MCF 10A (cell line): ENCODE measurements around the gene POLA2. TPM values are rescaled to one million over a fixed set of nuclear protein-coding genes. Genes with fewer than 3 reads are reported as not detected.

Experiments used
- BruUV-seq: library from RNA; stranded (reverse); fragments of 400-500 nt; replicated peaks from 2 replicates; lab custom pipeline; 2021; lab: Mats Ljungman, UMichigan
- CTCF ChIA-PET: fragments of 300-600 bp; sonication (Branson Sonifier 250); formaldehyde crosslinking; extraction: SDS; loops from one replicate; lab custom pipeline; 2021; ENCODE audit warnings: antibody characterized with exemption, inconsistent platforms; lab: Yijun Ruan, JAX
- POLR2A ChIA-PET: fragments of 300-600, 350-650 bp; sonication (Branson Sonifier 250); formaldehyde crosslinking; extraction: SDS; loops from one replicate; lab custom pipeline; 2020; ENCODE audit warnings: antibody characterized with exemption, inconsistent platforms; lab: Yijun Ruan, JAX
- DNase-seq: peaks from one replicate; pipeline ENCODE4 v3.0.0-alpha.2; 2018; ENCODE audit not compliant: unreplicated experiment
- H3K27ac Mint-ChIP-seq: one replicate; pipeline ENCODE4 v1.8.0; 2022; ENCODE audit warnings: mild to moderate bottlenecking, low read depth, mixed read lengths; ENCODE audit not compliant: unreplicated experiment
- H3K27me3 Mint-ChIP-seq: one replicate; pipeline ENCODE4 v1.8.0; 2022; ENCODE audit warnings: mixed read lengths; ENCODE audit not compliant: insufficient read depth, unreplicated experiment
- H3K36me3 Mint-ChIP-seq: one replicate; pipeline ENCODE4 v1.8.0; 2022; ENCODE audit warnings: mild to moderate bottlenecking, moderate library complexity, mixed read lengths; ENCODE audit not compliant: insufficient read depth, unreplicated experiment
- H3K4me1 Mint-ChIP-seq: one replicate; pipeline ENCODE4 v1.8.0; 2022; ENCODE audit warnings: mixed read lengths; ENCODE audit not compliant: insufficient read depth, unreplicated experiment
- H3K4me3 Mint-ChIP-seq: one replicate; pipeline ENCODE4 v1.8.0; 2022; ENCODE audit warnings: mild to moderate bottlenecking, moderate library complexity, mixed read lengths; ENCODE audit not compliant: unreplicated experiment
- H3K9me3 Mint-ChIP-seq: one replicate; pipeline ENCODE4 v1.8.0; 2022; ENCODE audit warnings: mixed read lengths; ENCODE audit not compliant: unreplicated experiment
- CTCF ChIP-seq: fragments of 200-600 bp; IDR thresholded peaks from one replicate; pipeline ENCODE4 v1.8.0; 2022; ENCODE audit warnings: antibody characterized with exemption, mild to moderate bottlenecking; ENCODE audit not compliant: unreplicated experiment
- intact Hi-C: fragments of 100-400 bp; cut with micrococcal nuclease; formaldehyde crosslinking; loops from 2 replicates; pipeline ENCODE4 v1.14.1; 2022
- total RNA-seq: library from RNA; stranded (reverse); gene quantifications from 2 replicates; pipeline ENCODE4 v1.2.3, GENCODE V29; 2022

POLA2 gene
- total RNA-seq, 1 experiment from 2014 or later, result 10.3 TPM

GRCh38 chr11:65214212-65214845, 47.4 kb upstream of the POLA2 start:
- POLR2A ChIA-PET, result interaction anchor here (1.0 to 1.1 kb wide), 3 partner anchors 11 to 32 kb away, joined by 3 to 4 read pairs (median 4); no protein-coding TSS in a partner anchor

GRCh38 chr11:65215441-65216076, 46.2 kb upstream of the POLA2 start:
- intact Hi-C loops, result no loop called here
- Mint-ChIP-seq H3K27ac (no peak overlapping the region), H3K4me3 (no peak overlapping the region), H3K36me3 (peaks cover 8% of the 10 kb centered on the region), H3K4me1 (peaks cover 12% of the 10 kb centered on the region), H3K9me3 (peaks cover 8% of the 10 kb centered on the region), H3K27me3 (no peaks in the 10 kb centered on the region)
- no TSS peak for BruUV-seq
- ChIA-PET POLR2A (interaction anchor here (0.7 to 1.2 kb wide), 5 partner anchors 24 to 1049 kb away, joined by 3 to 4 read pairs (median 3); no protein-coding TSS in a partner anchor), CTCF (interaction anchor here (0.8 kb wide), 1 partner anchor 127 kb away, joined by 3 read pairs; no protein-coding TSS in a partner anchor)
- no peak for TF ChIP-seq CTCF
- no peak for DNase-seq

More at GRCh38 chr11:65214212-65214845, 47.4 kb upstream of the POLA2 start:
- intact Hi-C loops, result no loop called here
- Mint-ChIP-seq H3K9me3 (peaks cover 8% of the 10 kb centered on the region), H3K4me1 (peaks cover 12% of the 10 kb centered on the region), H3K27me3 (no peaks in the 10 kb centered on the region), H3K27ac (no peak overlapping the region), H3K36me3 (peaks cover 16% of the 10 kb centered on the region), H3K4me3 (no peak overlapping the region)
- no peak for TF ChIP-seq CTCF
- no TSS peak for BruUV-seq
- CTCF ChIA-PET, result interaction anchor here (0.7 to 1.2 kb wide), 2 partner anchors 10 to 14 kb away, joined by 3 to 4 read pairs; no protein-coding TSS in a partner anchor
- no peak for DNase-seq

GRCh38 chr11:65216830-65217229, 44.9 kb upstream of the POLA2 start:
- intact Hi-C loops, result no loop called here
- peaks cover 8% of the 10 kb centered on the region for H3K9me3 Mint-ChIP-seq
- H3K4me1 Mint-ChIP-seq, result peaks cover 12% of the 10 kb centered on the region
- H3K27ac Mint-ChIP-seq, result no peak overlapping the region
- TF ChIP-seq CTCF, result no peak
- no peak overlapping the region for H3K4me3 Mint-ChIP-seq
- no TSS peak for BruUV-seq
- H3K36me3 Mint-ChIP-seq, result peaks cover 8% of the 10 kb centered on the region
- ChIA-PET POLR2A (no interaction called here), CTCF (no interaction called here)
- no peak for DNase-seq
- no peaks in the 10 kb centered on the region for H3K27me3 Mint-ChIP-seq
